NK-92 treated with Interleukin-12 subunit alpha and Interleukin-12 subunit beta, amount 100 ng/mL, for 24 hours (cell line): ENCODE data around the gene MAN2A2.

Source experiments
- DNase-seq: peaks from one replicate; lab custom pipeline; 2025; lab: John Stamatoyannopoulos, UW

MAN2A2 gene

GRCh38 chr15:90967206-90967605 lies 64.1 kb downstream of the MAN2A2 start:
- DNase-seq, result no peak

GRCh38 chr15:90968434-90968833 lies 65.3 kb downstream of the MAN2A2 start:
- no peak for DNase-seq

- DNase-seq, result no peak
Measured at GRCh38 chr15:90970274-90970673, 67.2 kb downstream of the MAN2A2 start.

GRCh38 chr15:90972133-90972532 lies 69.0 kb downstream of the MAN2A2 start:
- DNase-seq, result no peak
